CD4-positive, alpha-beta T cell treated with Interleukin-17A for 4 hours (primary cell): Measurements from ENCODE around the gene MYO1A.

Experiments
- DNase-seq: peaks from one replicate; pipeline ENCODE4 v3.0.0-alpha.2; 2020; ENCODE audit warnings: mixed read lengths

The MYO1A gene

GRCh38 chr12:57049890-57050289 lies at the start of gene MYO1A:
MYO1A (minus strand) TSS chr12:57050129; CDS start chr12:57048323, 1,806 bp downstream.
- DNase-seq: no peak

- DNase-seq: no peak
Observed at GRCh38 chr12:57099047-57099714, 49.3 kb upstream of the MYO1A start.

GRCh38 chr12:57098546-57098945 lies 48.6 kb upstream of the MYO1A start:
- no peak for DNase-seq

GRCh38 chr12:57097554-57097835 lies 47.6 kb upstream of the MYO1A start:
- DNase-seq: no peak

GRCh38 chr12:57096748-57097553 lies 47.0 kb upstream of the MYO1A start:
- DNase-seq: no peak

GRCh38 chr12:57096099-57096572 lies 46.2 kb upstream of the MYO1A start:
- DNase-seq: no peak

GRCh38 chr12:57095440-57095839 lies 45.5 kb upstream of the MYO1A start:
- DNase-seq: no peak

- DNase-seq: no peak
Observed at GRCh38 chr12:57094208-57095160, 44.6 kb upstream of the MYO1A start.

- peak; percentile 79 for DNase-seq
Observed at GRCh38 chr12:57093415-57094207, 43.7 kb upstream of the MYO1A start.

GRCh38 chr12:57092876-57093414 lies 43.0 kb upstream of the MYO1A start:
- no peak for DNase-seq

GRCh38 chr12:57092529-57092862 lies 42.6 kb upstream of the MYO1A start:
- DNase-seq: no peak

- DNase-seq: no peak
Observed at GRCh38 chr12:57091638-57092528, 42.0 kb upstream of the MYO1A start.

GRCh38 chr12:57090924-57091637 lies 41.2 kb upstream of the MYO1A start:
- no peak for DNase-seq

- DNase-seq: no peak
Observed at GRCh38 chr12:57090490-57090889, 40.6 kb upstream of the MYO1A start.

- DNase-seq: peak; percentile 61
Observed at GRCh38 chr12:57089271-57090245, 39.6 kb upstream of the MYO1A start.

GRCh38 chr12:57088354-57089270 lies 38.7 kb upstream of the MYO1A start, which contains the start of gene NAB2:
NAB2 (plus strand) TSS chr12:57089114; CDS start chr12:57089272, 158 bp downstream.
- DNase-seq: peak; percentile 99

- DNase-seq: peak; percentile 78
Observed at GRCh38 chr12:57087691-57088353, 37.9 kb upstream of the MYO1A start.
